Fibroblast of lung (primary cell): ENCODE measurements around the gene PCSK5. TPM values are rescaled to one million over a fixed set of nuclear protein-coding genes. Genes with fewer than 3 reads are reported as not detected.

Experiments used
- DNase-seq, 2 donors: peaks; one replicate each; pipeline versions ENCODE4 v3.0.0 to v3.0.0-alpha.2; 2010; ENCODE audit warnings: low read depth in 2 of 2
- H2AFZ ChIP-seq: 2 replicates; pipeline ENCODE4 v1.5.1; 2012; ENCODE audit warnings: low read length, control low read depth, inconsistent platforms
- H3K27ac ChIP-seq: 2 replicates; pipeline ENCODE4 v1.5.1; 2011; ENCODE audit warnings: low read length, control low read depth; ENCODE audit not compliant: insufficient read depth
- H3K27me3 ChIP-seq: 2 replicates; pipeline ENCODE4 v1.5.1; 2011; ENCODE audit warnings: mild to moderate bottlenecking, low read length; ENCODE audit not compliant: control insufficient read depth, insufficient read depth
- H3K36me3 ChIP-seq: 2 replicates; pipeline ENCODE4 v1.5.1; 2011; ENCODE audit warnings: low read length; ENCODE audit not compliant: control insufficient read depth, insufficient read depth
- H3K4me1 ChIP-seq: 2 replicates; pipeline ENCODE4 v1.5.1; 2011; ENCODE audit warnings: low read length; ENCODE audit not compliant: control insufficient read depth, insufficient read depth; ENCODE audit errors: extremely low read depth
- H3K4me2 ChIP-seq: 2 replicates; pipeline ENCODE4 v1.5.1; 2011; ENCODE audit warnings: low read length, control low read depth; ENCODE audit not compliant: insufficient read depth; ENCODE audit errors: extremely low read depth
- H3K4me3 ChIP-seq, 4 experiments: fragments of 200-600 bp in 1 of 4; sonication (generic) in 1 of 4; replicated peaks in 1 of 4; 2 replicates each; pipeline ENCODE4 v1.5.1; 2011 to 2016; ENCODE audit warnings: low read length in 4 of 4, low read depth in 3 of 4, mild to moderate bottlenecking in 3 of 4, control low read depth in 2 of 4, inconsistent platforms in 1 of 4, mixed read lengths in 1 of 4; ENCODE audit not compliant: insufficient read depth in 1 of 4; ENCODE audit errors: control extremely low read depth in 1 of 4
- H3K79me2 ChIP-seq: 2 replicates; pipeline ENCODE4 v1.5.1; 2012; ENCODE audit warnings: mild to moderate bottlenecking, low read length, inconsistent platforms; ENCODE audit not compliant: control insufficient read depth, insufficient read depth
- H3K9ac ChIP-seq: 2 replicates; pipeline ENCODE4 v1.5.1; 2011; ENCODE audit warnings: mild to moderate bottlenecking, low read length, control low read depth; ENCODE audit not compliant: insufficient read depth
- H3K9me3 ChIP-seq: 2 replicates; pipeline ENCODE4 v1.5.1; 2012; ENCODE audit warnings: low read depth, low read length; ENCODE audit not compliant: control insufficient read depth, insufficient read depth
- H4K20me1 ChIP-seq: 2 replicates; pipeline ENCODE4 v1.5.1; 2011; ENCODE audit warnings: low read length; ENCODE audit not compliant: control insufficient read depth, insufficient read depth; ENCODE audit errors: extremely low read depth
- CTCF ChIP-seq, 2 donors: IDR thresholded peaks in 1 of 2; conservative IDR thresholded peaks in 1 of 2; 1 replicate in 1 of 2; 2 replicates in 1 of 2; pipeline ENCODE4 v1.5.1; 2011 to 2012; ENCODE audit warnings: low read length in 2 of 2, control low read depth in 1 of 2, inconsistent platforms in 1 of 2, low read depth in 1 of 2, mild to moderate bottlenecking in 1 of 2
- EZH2 ChIP-seq: IDR thresholded peaks from 2 replicates; pipeline ENCODE4 v1.5.1; 2012; ENCODE audit warnings: low read length, control low read depth, mild to moderate bottlenecking; ENCODE audit errors: missing control alignments
- polyA plus RNA-seq, 2 donors: library from polyadenylated mRNA; depleted of rRNA in 1 of 2; stranded (reverse) in 1 of 2; unstranded in 1 of 2; fragments of >200 nt; gene quantifications; 2 replicates each; pipeline ENCODE4 v1.2.1, GENCODE V29; 2011 to 2012; ENCODE audit warnings: missing spikeins in 1 of 2
- total RNA-seq: library from RNA; depleted of rRNA; stranded (reverse); fragments of >200 nt; gene quantifications from 2 replicates; pipeline ENCODE4 v1.2.1, GENCODE V29; 2014

Gene PCSK5
- total and polyA plus RNA-seq, 2 donors (not counting 1 experiment from before 2014, with no cell fraction given): 3.1 to 4.8 TPM

GRCh38 chr9:76213751-76214150, 323.3 kb downstream of the PCSK5 start:
- Histone ChIP-seq H3K27ac (no peak overlapping the region), H3K27me3 (no peaks in the 10 kb centered on the region), H3K79me2 (no peaks in the 10 kb centered on the region), H3K4me2 (no peak overlapping the region), H3K9me3 (no peaks in the 10 kb centered on the region), H3K4me3 (no peak overlapping the region), H3K4me1 (peaks cover 20% of the 10 kb centered on the region), H3K36me3 (no peaks in the 10 kb centered on the region), H2AFZ (no peak overlapping the region), H3K9ac (no peak overlapping the region), H4K20me1 (no peaks in the 10 kb centered on the region)
- DNase-seq: peak in 1 of 2 donors; percentile 55
- no peak for TF ChIP-seq CTCF (conservative IDR thresholded peaks at IDR 0.05 in 1 of 2, IDR thresholded peaks at IDR 0.05 in 1 of 2; ENCODE audit: low read depth in 1 of 2, low read length in 2 of 2)
- TF ChIP-seq EZH2: no peak

- no peak overlapping the region for H3K9ac ChIP-seq
- H3K27me3 ChIP-seq: no peaks in the 10 kb centered on the region
- H3K4me2 ChIP-seq: peak overlapping the region; percentile 26
- H4K20me1 ChIP-seq: no peaks in the 10 kb centered on the region
- peaks cover 20% of the 10 kb centered on the region for H3K4me1 ChIP-seq
- DNase-seq: peak; percentile 69 to 88
- H2AFZ ChIP-seq: no peak overlapping the region
- no peaks in the 10 kb centered on the region for H3K9me3 ChIP-seq
- H3K36me3 ChIP-seq: no peaks in the 10 kb centered on the region
- no peak overlapping the region for H3K4me3 ChIP-seq
- no peaks in the 10 kb centered on the region for H3K79me2 ChIP-seq
- peak overlapping the region; percentile 74 for H3K27ac ChIP-seq
- no peak for TF ChIP-seq EZH2
- TF ChIP-seq CTCF (conservative IDR thresholded peaks at IDR 0.05 in 1 of 2, IDR thresholded peaks at IDR 0.05 in 1 of 2; ENCODE audit: low read depth in 1 of 2, low read length in 2 of 2): no peak
Measured at GRCh38 chr9:76215066-76215465, 324.6 kb downstream of the PCSK5 start.

GRCh38 chr9:76216161-76216649, 325.7 kb downstream of the PCSK5 start:
- Histone ChIP-seq H3K4me1 (peaks cover 20% of the 10 kb centered on the region), H3K9ac (no peak overlapping the region), H3K79me2 (no peaks in the 10 kb centered on the region), H2AFZ (no peak overlapping the region), H4K20me1 (no peaks in the 10 kb centered on the region), H3K4me3 (no peak overlapping the region), H3K27ac (peak overlapping the region; percentile 74), H3K4me2 (peak overlapping the region; percentile 73), H3K9me3 (no peaks in the 10 kb centered on the region), H3K27me3 (no peaks in the 10 kb centered on the region), H3K36me3 (no peaks in the 10 kb centered on the region)
- no peak for TF ChIP-seq EZH2
- no peak for TF ChIP-seq CTCF (conservative IDR thresholded peaks at IDR 0.05 in 1 of 2, IDR thresholded peaks at IDR 0.05 in 1 of 2; ENCODE audit: low read depth in 1 of 2, low read length in 2 of 2)
- DNase-seq: peak; percentile 94 to 98
